Measurements from ENCODE around the gene PTPRT. TPM values are rescaled to one million over a fixed set of nuclear protein-coding genes. Genes with fewer than 3 reads are reported as not detected.

Gene PTPRT
- total RNA-seq, 1 experiment from 2014 or later: not detected

DNA sequence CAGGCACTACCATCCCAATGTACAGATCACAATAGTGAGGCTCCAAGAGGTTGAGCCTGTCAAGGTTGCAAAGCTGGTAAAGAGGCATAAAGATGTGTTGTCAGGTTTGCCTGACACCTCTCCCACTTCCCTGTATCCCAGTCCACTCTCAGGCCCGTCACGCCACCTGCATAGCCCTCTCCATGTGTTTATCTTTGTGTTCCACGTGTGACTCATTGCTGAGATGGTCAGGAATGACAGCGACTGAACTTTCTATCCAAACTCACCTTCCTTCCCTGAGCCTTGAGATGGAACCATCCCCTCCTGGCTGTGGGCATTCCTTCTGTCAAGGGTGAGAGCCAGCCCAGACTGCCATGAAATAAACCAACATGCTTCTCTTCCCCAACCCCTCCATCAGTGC, 578.3 kb downstream of the PTPRT start:
- Histone ChIP-seq H3K4me1 (ENCODE audit: control insufficient read depth in 1 of 2, insufficient read depth in 2 of 2, low read length in 2 of 2) (no peaks in the 10 kb centered on the region), H3K4me3 (replicated peaks in 1 of 2; ENCODE audit: low read depth in 1 of 2, low read length in 2 of 2) (no peak overlapping the region), H3K36me3 (ENCODE audit: control insufficient read depth in 1 of 2, insufficient read depth in 2 of 2, low read length in 2 of 2) (no peaks in the 10 kb centered on the region; a peak in 1 of 4 replicates), H3K27ac (ENCODE audit: low read depth, low read length) (no peak overlapping the region), H2AFZ (ENCODE audit: low read depth, low read length, poor library complexity, severe bottlenecking) (no peak overlapping the region), H3K79me2 (ENCODE audit: insufficient read depth, low read length) (no peaks in the 10 kb centered on the region), H3K4me2 (ENCODE audit: low read length) (no peak overlapping the region), H3K9me2 (ENCODE audit: insufficient read depth) (no peaks in the 10 kb centered on the region), H4K20me1 (ENCODE audit: insufficient read depth) (no peaks in the 10 kb centered on the region), H3K9ac (ENCODE audit: low read length) (no peak overlapping the region), H3K27me3 (ENCODE audit: insufficient read depth, low read length) (no peaks in the 10 kb centered on the region), H3K9me3 (ENCODE audit: control insufficient read depth in 1 of 2, insufficient read depth in 1 of 2, low read depth in 1 of 2, low read length in 2 of 2) (peaks cover 14 to 29% of the 10 kb centered on the region in 2 experiments; a peak in 2 of 4 replicates)
- ChIA-PET RAD21 (ENCODE audit: low non-redundant PET in 1 of 2, low total read pairs in 2 of 2, uncharacterized antibody in 2 of 2, unreplicated experiment in 2 of 2) (no interaction called here), POLR2A (no interaction called here), CTCF (no interaction called here)
- no TSS peak for BruUV-seq (replicated peaks)
- TF ChIP-seq, protein P1, sequence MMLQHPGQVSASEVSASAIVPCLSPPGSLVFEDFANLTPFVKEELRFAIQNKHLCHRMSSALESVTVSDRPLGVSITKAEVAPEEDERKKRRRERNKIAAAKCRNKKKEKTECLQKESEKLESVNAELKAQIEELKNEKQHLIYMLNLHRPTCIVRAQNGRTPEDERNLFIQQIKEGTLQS (IDR thresholded peaks at IDR 0.05): no peak
- TF ChIP-seq FOSL1 (IDR thresholded peaks at IDR 0.05; ENCODE audit: low read depth) (no peak), EGR1 (IDR thresholded peaks at IDR 0.05; ENCODE audit: low read depth) (no peak)
- ATAC-seq: no peak
- no peak for DNase-seq (ENCODE audit: low read depth, low spot score)
- intact Hi-C loops (cut with micrococcal nuclease): no loop called here

DNA sequence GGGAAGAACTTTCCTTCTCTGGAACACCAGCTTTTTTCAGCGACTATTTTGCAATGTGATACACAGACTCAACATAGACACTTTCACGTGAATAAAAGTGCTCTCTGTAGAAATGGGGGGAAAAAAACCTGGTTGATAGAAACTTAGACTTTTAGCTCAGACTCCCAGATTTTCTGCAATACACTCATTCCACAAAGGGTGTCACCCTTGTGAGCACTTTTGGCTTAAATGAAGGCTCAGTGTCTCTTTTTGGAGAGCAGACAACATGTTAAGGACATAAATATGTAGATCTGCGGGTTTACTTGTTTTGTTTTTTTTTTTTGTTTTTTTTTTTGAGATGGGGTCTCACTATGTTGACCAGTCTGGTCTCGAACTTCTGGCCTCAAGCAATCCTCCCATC, 579.6 kb downstream of the PTPRT start:
- BruUV-seq (replicated peaks): no TSS peak
- RAD21 ChIA-PET (ENCODE audit: low non-redundant PET in 1 of 2, low total read pairs in 2 of 2, uncharacterized antibody in 2 of 2, unreplicated experiment in 2 of 2): no interaction called here
- no peaks in the 10 kb centered on the region for H3K79me2 ChIP-seq (ENCODE audit: insufficient read depth, low read length)
- no peaks in the 10 kb centered on the region for H3K4me1 ChIP-seq (ENCODE audit: control insufficient read depth in 1 of 2, insufficient read depth in 2 of 2, low read length in 2 of 2)
- H3K27ac ChIP-seq (ENCODE audit: low read depth, low read length): no peak overlapping the region
- DNase-seq (ENCODE audit: low read depth, low spot score) (no peak), ATAC-seq (no peak)
- CTCF ChIA-PET: no interaction called here
- H3K9ac ChIP-seq (ENCODE audit: low read length): no peak overlapping the region
- intact Hi-C loops (cut with micrococcal nuclease): no loop called here
- peaks cover 17 to 29% of the 10 kb centered on the region in 2 experiments; a peak in 2 of 4 replicates for H3K9me3 ChIP-seq (ENCODE audit: control insufficient read depth in 1 of 2, insufficient read depth in 1 of 2, low read depth in 1 of 2, low read length in 2 of 2)
- H2AFZ ChIP-seq (ENCODE audit: low read depth, low read length, poor library complexity, severe bottlenecking): no peak overlapping the region
- H3K27me3 ChIP-seq (ENCODE audit: insufficient read depth, low read length): no peaks in the 10 kb centered on the region
- H4K20me1 ChIP-seq (ENCODE audit: insufficient read depth): no peaks in the 10 kb centered on the region
- no peaks in the 10 kb centered on the region for H3K9me2 ChIP-seq (ENCODE audit: insufficient read depth)
- no peak overlapping the region for H3K4me2 ChIP-seq (ENCODE audit: low read length)
- POLR2A ChIA-PET: no interaction called here
- no peak overlapping the region for H3K4me3 ChIP-seq (replicated peaks in 1 of 2; ENCODE audit: low read depth in 1 of 2, low read length in 2 of 2)
- TF ChIP-seq MAX (IDR thresholded peaks at IDR 0.05): no peak
- TF ChIP-seq ELF1 (IDR thresholded peaks at IDR 0.05; ENCODE audit: borderline replicate concordance, low read depth): no peak
- no peak for TF ChIP-seq CBX3 (IDR thresholded peaks at IDR 0.05; ENCODE audit: low read depth)
- no peak for TF ChIP-seq EZH2 (IDR thresholded peaks at IDR 0.05)
- no peak for TF ChIP-seq SRF (IDR thresholded peaks at IDR 0.05; ENCODE audit: low read depth)
- no peak for TF ChIP-seq YY1 (IDR thresholded peaks at IDR 0.05; ENCODE audit: extremely low read depth, insufficient replicate concordance, low read depth, low read length)
- TF ChIP-seq, protein P2, sequence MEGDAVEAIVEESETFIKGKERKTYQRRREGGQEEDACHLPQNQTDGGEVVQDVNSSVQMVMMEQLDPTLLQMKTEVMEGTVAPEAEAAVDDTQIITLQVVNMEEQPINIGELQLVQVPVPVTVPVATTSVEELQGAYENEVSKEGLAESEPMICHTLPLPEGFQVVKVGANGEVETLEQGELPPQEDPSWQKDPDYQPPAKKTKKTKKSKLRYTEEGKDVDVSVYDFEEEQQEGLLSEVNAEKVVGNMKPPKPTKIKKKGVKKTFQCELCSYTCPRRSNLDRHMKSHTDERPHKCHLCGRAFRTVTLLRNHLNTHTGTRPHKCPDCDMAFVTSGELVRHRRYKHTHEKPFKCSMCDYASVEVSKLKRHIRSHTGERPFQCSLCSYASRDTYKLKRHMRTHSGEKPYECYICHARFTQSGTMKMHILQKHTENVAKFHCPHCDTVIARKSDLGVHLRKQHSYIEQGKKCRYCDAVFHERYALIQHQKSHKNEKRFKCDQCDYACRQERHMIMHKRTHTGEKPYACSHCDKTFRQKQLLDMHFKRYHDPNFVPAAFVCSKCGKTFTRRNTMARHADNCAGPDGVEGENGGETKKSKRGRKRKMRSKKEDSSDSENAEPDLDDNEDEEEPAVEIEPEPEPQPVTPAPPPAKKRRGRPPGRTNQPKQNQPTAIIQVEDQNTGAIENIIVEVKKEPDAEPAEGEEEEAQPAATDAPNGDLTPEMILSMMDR (IDR thresholded peaks at IDR 0.05 in 2 of 3, conservative IDR thresholded peaks at IDR 0.05 in 1 of 3; ENCODE audit: borderline replicate concordance in 1 of 3, insufficient read depth in 1 of 3, low read depth in 2 of 3, low read length in 2 of 3): no peak
- TF ChIP-seq ZNF274 (IDR thresholded peaks at IDR 0.05; ENCODE audit: low read depth, low read length): no peak
- TF ChIP-seq POLR2AphosphoS5 (IDR thresholded peaks at IDR 0.05; ENCODE audit: low read depth, low read length): no peak
- H3K36me3 ChIP-seq (ENCODE audit: control insufficient read depth in 1 of 2, insufficient read depth in 2 of 2, low read length in 2 of 2): no peaks in the 10 kb centered on the region; a peak in 1 of 4 replicates

Measured in HCT116 (cell line).